ENCODE data around the gene GSTO2.

DNA sequence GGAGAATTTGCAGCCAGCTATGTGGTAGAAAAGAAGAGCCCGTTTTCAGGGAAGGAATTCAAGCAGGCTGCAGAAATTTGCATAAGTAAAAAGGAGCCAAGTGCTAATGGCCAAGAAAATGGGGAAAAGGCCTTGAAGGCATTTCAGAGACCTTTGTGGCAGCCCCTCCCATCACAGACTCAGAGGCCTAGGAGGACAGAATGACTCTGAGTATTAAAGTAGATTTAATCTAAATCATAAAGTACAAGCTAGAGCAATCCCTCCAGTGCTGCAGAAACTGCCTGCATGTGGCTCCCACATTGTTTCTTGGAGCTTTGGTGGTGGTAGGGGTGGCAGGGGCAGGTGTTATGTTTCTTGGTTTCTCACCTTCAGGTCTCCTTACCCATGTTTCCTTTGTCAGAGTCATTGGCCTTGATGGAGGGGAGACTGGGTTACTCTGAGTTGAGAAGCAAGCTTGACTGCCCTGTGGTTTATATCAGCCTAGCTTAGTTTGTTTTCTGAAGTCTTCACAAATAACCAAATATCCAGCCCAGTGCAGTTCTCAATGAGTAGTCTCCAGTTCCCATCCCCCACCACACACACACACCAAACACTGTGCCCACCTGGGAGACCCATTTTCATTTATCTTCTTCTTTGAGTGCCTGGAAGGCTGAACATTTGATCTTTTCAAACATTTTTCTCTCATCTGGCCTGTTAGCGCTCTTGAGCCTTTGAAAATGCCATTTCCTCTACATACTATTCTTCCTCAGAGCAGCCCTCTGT lies 34.8 kb downstream of the GSTO2 start:
- TF ChIP-seq, protein P1, sequence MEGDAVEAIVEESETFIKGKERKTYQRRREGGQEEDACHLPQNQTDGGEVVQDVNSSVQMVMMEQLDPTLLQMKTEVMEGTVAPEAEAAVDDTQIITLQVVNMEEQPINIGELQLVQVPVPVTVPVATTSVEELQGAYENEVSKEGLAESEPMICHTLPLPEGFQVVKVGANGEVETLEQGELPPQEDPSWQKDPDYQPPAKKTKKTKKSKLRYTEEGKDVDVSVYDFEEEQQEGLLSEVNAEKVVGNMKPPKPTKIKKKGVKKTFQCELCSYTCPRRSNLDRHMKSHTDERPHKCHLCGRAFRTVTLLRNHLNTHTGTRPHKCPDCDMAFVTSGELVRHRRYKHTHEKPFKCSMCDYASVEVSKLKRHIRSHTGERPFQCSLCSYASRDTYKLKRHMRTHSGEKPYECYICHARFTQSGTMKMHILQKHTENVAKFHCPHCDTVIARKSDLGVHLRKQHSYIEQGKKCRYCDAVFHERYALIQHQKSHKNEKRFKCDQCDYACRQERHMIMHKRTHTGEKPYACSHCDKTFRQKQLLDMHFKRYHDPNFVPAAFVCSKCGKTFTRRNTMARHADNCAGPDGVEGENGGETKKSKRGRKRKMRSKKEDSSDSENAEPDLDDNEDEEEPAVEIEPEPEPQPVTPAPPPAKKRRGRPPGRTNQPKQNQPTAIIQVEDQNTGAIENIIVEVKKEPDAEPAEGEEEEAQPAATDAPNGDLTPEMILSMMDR (IDR thresholded peaks at IDR 0.05; ENCODE audit: insufficient read depth, low read depth, low read length) = no peak
- no peak for TF ChIP-seq EZH2 (IDR thresholded peaks at IDR 0.05; ENCODE audit: insufficient read depth, low read length)
